DOHH2 (cell line): ENCODE measurements around the gene MRS2.

Source experiments
- CTCF ChIP-seq: fragments of 200-600 bp; sonication (generic); IDR thresholded peaks from one replicate; pipeline ENCODE4 v1.5.1; 2014; ENCODE audit warnings: antibody characterized with exemption, mild to moderate bottlenecking, low read depth, low read length; ENCODE audit not compliant: poor library complexity, severe bottlenecking
- EZH2phosphoT487 ChIP-seq: fragments of 200-600 bp; sonication (generic); IDR thresholded peaks from 2 replicates; pipeline ENCODE4 v1.6.1; 2017; ENCODE audit warnings: borderline replicate concordance, mild to moderate bottlenecking, antibody characterized with exemption, low read length, moderate library complexity, mixed read lengths

DNA sequence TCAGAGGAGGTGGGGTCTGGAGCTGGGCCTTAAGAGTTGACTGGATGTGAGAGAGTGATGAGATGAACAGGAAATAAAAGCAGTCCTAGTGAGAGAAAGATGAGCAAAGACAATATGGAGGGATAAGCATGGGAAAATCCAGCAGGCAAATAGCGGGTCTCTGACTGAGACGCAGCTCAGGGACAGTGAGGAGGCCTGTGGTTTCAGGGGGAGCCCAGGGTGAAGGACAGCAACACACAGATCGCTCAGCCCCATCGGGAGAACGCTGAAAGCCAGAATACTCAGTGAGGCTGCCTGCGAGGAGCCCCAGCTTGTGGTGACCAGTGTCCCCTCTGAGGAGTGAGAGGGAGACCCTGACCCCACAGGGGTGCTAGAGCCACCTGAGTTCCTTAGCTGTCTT, 28.1 kb upstream of the MRS2 start:
- TF ChIP-seq CTCF: no peak
- TF ChIP-seq EZH2phosphoT487: no peak
